ENCODE data around the gene TIMM13. TPM values are rescaled to one million over a fixed set of nuclear protein-coding genes. Genes with fewer than 3 reads are reported as not detected.
A peak's percentile ranks its signal among the peaks of the same experiment; 100 is the strongest.

TIMM13 gene
- total and polyA plus RNA-seq, 9 of the 15 experiments (the other 6 are each of a cell fraction or from before 2014, with no cell fraction given), result 17.6 to 215 (median 71.8) TPM

DNA sequence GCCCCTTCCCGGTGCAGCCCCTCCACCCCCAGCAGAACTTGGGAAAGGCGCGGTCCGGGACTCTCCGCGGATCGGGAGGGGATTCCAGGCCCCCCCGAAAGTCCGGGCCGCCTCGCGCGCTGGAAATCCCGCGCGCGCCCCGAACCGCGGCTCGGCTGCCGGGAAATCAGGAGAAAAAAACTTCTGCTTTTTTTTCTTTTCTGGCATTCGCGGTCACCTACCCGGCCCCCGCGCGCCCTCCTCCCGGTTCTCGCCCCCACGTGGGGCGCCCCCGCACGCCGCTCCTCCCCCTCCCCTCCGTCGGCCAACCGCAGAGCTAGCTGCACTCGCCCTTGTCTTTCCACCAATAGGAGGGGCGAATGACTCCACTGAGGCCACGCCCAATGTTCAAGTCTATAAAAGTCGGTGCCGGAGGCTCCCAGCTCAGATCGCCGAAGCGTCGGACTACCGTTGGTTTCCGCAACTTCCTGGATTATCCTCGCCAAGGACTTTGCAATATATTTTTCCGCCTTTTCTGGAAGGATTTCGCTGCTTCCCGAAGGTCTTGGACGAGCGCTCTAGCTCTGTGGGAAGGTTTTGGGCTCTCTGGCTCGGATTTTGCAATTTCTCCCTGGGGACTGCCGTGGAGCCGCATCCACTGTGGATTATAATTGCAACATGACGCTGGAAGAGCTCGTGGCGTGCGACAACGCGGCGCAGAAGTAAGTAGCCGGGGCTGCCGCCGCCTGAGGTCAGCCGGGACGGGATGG lies 48.5 kb upstream of the TIMM13 start, which contains the start of gene GADD45B (continued):
- TF ChIP-seq, protein P1, sequence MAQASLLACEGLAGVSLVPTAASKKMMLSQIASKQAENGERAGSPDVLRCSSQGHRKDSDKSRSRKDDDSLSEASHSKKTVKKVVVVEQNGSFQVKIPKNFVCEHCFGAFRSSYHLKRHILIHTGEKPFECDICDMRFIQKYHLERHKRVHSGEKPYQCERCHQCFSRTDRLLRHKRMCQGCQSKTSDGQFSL (CRISPR knock-in tag; IDR thresholded peaks at IDR 0.05), result no peak
- TF ChIP-seq, protein P1 (tag; IDR thresholded peaks at IDR 0.05), result no peak
- TF ChIP-seq SIN3B (IDR thresholded peaks at IDR 0.05; ENCODE audit: low read depth) (no peak), PRDM10 (IDR thresholded peaks at IDR 0.05; ENCODE audit: partially characterized antibody) (no peak), BRD4 (IDR thresholded peaks at IDR 0.05) (no peak), ZNF79 (CRISPR knock-in tag; IDR thresholded peaks at IDR 0.05; ENCODE audit: low read depth) (no peak), KAT7 (CRISPR knock-in tag; IDR thresholded peaks at IDR 0.05; ENCODE audit: borderline replicate concordance) (peak; percentile 95), CBX8 (IDR thresholded peaks at IDR 0.05; ENCODE audit: borderline replicate concordance, extremely low read depth, low read depth, low read length, poor library complexity, severe bottlenecking) (no peak), PCBP2 (IDR thresholded peaks at IDR 0.05; ENCODE audit: low read depth, low read length, poor library complexity, severe bottlenecking) (no peak), NCOA4 (IDR thresholded peaks at IDR 0.05; ENCODE audit: partially characterized antibody) (no peak), GATA2 (CRISPR knock-in tag; IDR thresholded peaks at IDR 0.05) (no peak), HDAC2 (IDR thresholded peaks at IDR 0.05) (0 out of 2 replicates have a peak, but pooled peaks have one; percentile 4), ZNF668 (CRISPR knock-in tag; IDR thresholded peaks at IDR 0.05) (no peak), ZNF253 (CRISPR knock-in tag; conservative IDR thresholded peaks at IDR 0.05) (no peak), JUND (IDR thresholded peaks at IDR 0.05; ENCODE audit: borderline replicate concordance, low read depth, low read length) (peak; percentile 61; the same call in 1 of the 2 replicates), JUND (tag; IDR thresholded peaks at IDR 0.05; ENCODE audit: borderline replicate concordance, low read depth, low read length) (no peak), YY1 (IDR thresholded peaks at IDR 0.05; ENCODE audit: borderline replicate concordance in 1 of 3, control insufficient read depth in 1 of 3, extremely low read depth in 1 of 3, insufficient read depth in 3 of 3, insufficient read length in 1 of 3, insufficient replicate concordance in 2 of 3, low read depth in 1 of 3, low read length in 2 of 3) (no peak)
- TF ChIP-seq, protein P2, sequence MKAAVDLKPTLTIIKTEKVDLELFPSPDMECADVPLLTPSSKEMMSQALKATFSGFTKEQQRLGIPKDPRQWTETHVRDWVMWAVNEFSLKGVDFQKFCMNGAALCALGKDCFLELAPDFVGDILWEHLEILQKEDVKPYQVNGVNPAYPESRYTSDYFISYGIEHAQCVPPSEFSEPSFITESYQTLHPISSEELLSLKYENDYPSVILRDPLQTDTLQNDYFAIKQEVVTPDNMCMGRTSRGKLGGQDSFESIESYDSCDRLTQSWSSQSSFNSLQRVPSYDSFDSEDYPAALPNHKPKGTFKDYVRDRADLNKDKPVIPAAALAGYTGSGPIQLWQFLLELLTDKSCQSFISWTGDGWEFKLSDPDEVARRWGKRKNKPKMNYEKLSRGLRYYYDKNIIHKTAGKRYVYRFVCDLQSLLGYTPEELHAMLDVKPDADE (conservative IDR thresholded peaks at IDR 0.05; ENCODE audit: control insufficient read depth, low read depth, low read length), result no peak; the same call in 1 of the 2 replicates
- TF ChIP-seq, protein P3, sequence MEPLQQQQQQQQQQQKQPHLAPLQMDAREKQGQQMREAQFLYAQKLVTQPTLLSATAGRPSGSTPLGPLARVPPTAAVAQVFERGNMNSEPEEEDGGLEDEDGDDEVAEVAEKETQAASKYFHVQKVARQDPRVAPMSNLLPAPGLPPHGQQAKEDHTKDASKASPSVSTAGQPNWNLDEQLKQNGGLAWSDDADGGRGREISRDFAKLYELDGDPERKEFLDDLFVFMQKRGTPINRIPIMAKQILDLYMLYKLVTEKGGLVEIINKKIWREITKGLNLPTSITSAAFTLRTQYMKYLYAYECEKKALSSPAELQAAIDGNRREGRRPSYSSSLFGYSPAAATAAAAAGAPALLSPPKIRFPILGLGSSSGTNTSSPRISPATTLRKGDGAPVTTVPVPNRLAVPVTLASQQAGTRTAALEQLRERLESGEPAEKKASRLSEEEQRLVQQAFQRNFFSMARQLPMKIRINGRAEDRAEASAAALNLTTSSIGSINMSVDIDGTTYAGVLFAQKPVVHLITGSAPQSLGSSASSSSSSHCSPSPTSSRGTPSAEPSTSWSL (CRISPR knock-in tag; IDR thresholded peaks at IDR 0.05; ENCODE audit: borderline replicate concordance), result no peak

All from K562 (cell line).